Smooth muscle cell (in vitro differentiated cells): ENCODE data around the gene NAT10. TPM values are rescaled to one million over a fixed set of nuclear protein-coding genes. Genes with fewer than 3 reads are reported as not detected.

Source experiments
- DNase-seq: peaks from one replicate; lab custom pipeline; 2025; ENCODE audit not compliant: unreplicated experiment; lab: John Stamatoyannopoulos, UW
- H2AFZ ChIP-seq: fragments of 200-600 bp; sonication (generic); 2 replicates; pipeline ENCODE4 v1.6.0; 2016; ENCODE audit warnings: antibody characterized with exemption, low read depth, mild to moderate bottlenecking
- H3F3A ChIP-seq: fragments of 200-600 bp; sonication (generic); 2 replicates; pipeline ENCODE4 v1.6.0; 2017; ENCODE audit warnings: antibody characterized with exemption, low read depth
- H3K27ac ChIP-seq: fragments of 200-600 bp; sonication (generic); 2 replicates; pipeline ENCODE4 v1.5.1; 2016; ENCODE audit warnings: low read depth, mild to moderate bottlenecking
- H3K27me3 ChIP-seq: fragments of 200-600 bp; sonication (generic); 2 replicates; pipeline ENCODE4 v1.6.1; 2016; ENCODE audit warnings: low read depth, mild to moderate bottlenecking
- H3K36me3 ChIP-seq: fragments of 200-600 bp; sonication (generic); 2 replicates; pipeline ENCODE4 v1.5.1; 2016; ENCODE audit warnings: low read depth
- H3K4me1 ChIP-seq: fragments of 200-600 bp; sonication (generic); 2 replicates; pipeline ENCODE4 v1.5.1; 2016; ENCODE audit warnings: low read depth
- H3K4me2 ChIP-seq: fragments of 200-600 bp; sonication (generic); 2 replicates; pipeline ENCODE4 v1.6.0; 2016; ENCODE audit warnings: mild to moderate bottlenecking
- H3K4me3 ChIP-seq: fragments of 200-600 bp; sonication (generic); 2 replicates; pipeline ENCODE4 v1.5.1; 2016; ENCODE audit warnings: mild to moderate bottlenecking
- H3K79me2 ChIP-seq: fragments of 200-600 bp; sonication (generic); 2 replicates; pipeline ENCODE4 v1.6.0; 2016; ENCODE audit warnings: low read depth, mild to moderate bottlenecking
- H3K9ac ChIP-seq: fragments of 200-600 bp; sonication (generic); 2 replicates; pipeline ENCODE4 v1.6.0; 2016; ENCODE audit warnings: low read depth
- H3K9me3 ChIP-seq: fragments of 200-600 bp; sonication (generic); replicated peaks from 2 replicates; pipeline ENCODE4 v1.5.1; 2016; ENCODE audit warnings: low read depth
- H4K20me1 ChIP-seq: fragments of 200-600 bp; sonication (generic); 2 replicates; pipeline ENCODE4 v1.6.0; 2016; ENCODE audit warnings: low read depth
- WGBS: methylation state at CpG from one replicate; pipeline ENCODE4 v1.1.7; 2016; ENCODE audit warnings: low lambda C conversion rate; 5-methylcytosine and 5-hydroxymethylcytosine counted together
- polyA plus RNA-seq: library from polyadenylated mRNA; unstranded; fragments of >200 nt; fragmentation: Nextera tagmentation; extraction: Ambion mirVana; gene quantifications from 2 replicates; pipeline ENCODE4 v1.2.1, GENCODE V29; 2016
- total RNA-seq: library from RNA; depleted of rRNA; stranded (reverse); fragments of >200 nt; gene quantifications from 2 replicates; pipeline ENCODE4 v1.2.3, GENCODE V29; 2014
- TF ChIP-seq, protein P1 (sequence below): fragments of 200-600 bp; sonication (generic); IDR thresholded peaks from 2 replicates; pipeline ENCODE4 v1.5.1; 2017; ENCODE audit warnings: borderline replicate concordance, mild to moderate bottlenecking, antibody characterized with exemption; ENCODE audit not compliant: insufficient read depth, poor library complexity, severe bottlenecking

The NAT10 gene
- total and polyA plus RNA-seq, 2 experiments from 2014 or later, result 16.4 to 20.9 TPM

- Histone ChIP-seq H3K27me3 (no peaks in the 10 kb centered on the region), H3K9ac (no peak overlapping the region), H3K36me3 (no peaks in the 10 kb centered on the region), H3K4me3 (no peak overlapping the region), H3K4me2 (no peak overlapping the region), H3K27ac (no peak overlapping the region), H2AFZ (no peak overlapping the region), H3K9me3 (no peaks in the 10 kb centered on the region), H4K20me1 (no peaks in the 10 kb centered on the region), H3F3A (no peaks in the 10 kb centered on the region), H3K79me2 (no peaks in the 10 kb centered on the region), H3K4me1 (no peaks in the 10 kb centered on the region)
- 96% methylated on average over 16 of the region's 16 CpGs for WGBS
- TF ChIP-seq, protein P1, sequence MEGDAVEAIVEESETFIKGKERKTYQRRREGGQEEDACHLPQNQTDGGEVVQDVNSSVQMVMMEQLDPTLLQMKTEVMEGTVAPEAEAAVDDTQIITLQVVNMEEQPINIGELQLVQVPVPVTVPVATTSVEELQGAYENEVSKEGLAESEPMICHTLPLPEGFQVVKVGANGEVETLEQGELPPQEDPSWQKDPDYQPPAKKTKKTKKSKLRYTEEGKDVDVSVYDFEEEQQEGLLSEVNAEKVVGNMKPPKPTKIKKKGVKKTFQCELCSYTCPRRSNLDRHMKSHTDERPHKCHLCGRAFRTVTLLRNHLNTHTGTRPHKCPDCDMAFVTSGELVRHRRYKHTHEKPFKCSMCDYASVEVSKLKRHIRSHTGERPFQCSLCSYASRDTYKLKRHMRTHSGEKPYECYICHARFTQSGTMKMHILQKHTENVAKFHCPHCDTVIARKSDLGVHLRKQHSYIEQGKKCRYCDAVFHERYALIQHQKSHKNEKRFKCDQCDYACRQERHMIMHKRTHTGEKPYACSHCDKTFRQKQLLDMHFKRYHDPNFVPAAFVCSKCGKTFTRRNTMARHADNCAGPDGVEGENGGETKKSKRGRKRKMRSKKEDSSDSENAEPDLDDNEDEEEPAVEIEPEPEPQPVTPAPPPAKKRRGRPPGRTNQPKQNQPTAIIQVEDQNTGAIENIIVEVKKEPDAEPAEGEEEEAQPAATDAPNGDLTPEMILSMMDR, result no peak
- no peak for DNase-seq
Observed at GRCh38 chr11:34166806-34167740, 61.6 kb downstream of the NAT10 start.

GRCh38 chr11:34167961-34168360 is 62.5 kb downstream of the NAT10 start:
- H3K9me3 ChIP-seq, result no peaks in the 10 kb centered on the region
- no peak overlapping the region for H3K9ac ChIP-seq
- WGBS, result 96% methylated on average over 9 of the region's 9 CpGs
- H3K4me1 ChIP-seq, result no peaks in the 10 kb centered on the region
- TF ChIP-seq, protein P1, result no peak
- peaks cover 2% of the 10 kb centered on the region for H4K20me1 ChIP-seq
- no peak overlapping the region for H3K4me3 ChIP-seq
- no peak overlapping the region for H2AFZ ChIP-seq
- no peak overlapping the region for H3K4me2 ChIP-seq
- H3K79me2 ChIP-seq, result no peaks in the 10 kb centered on the region
- no peaks in the 10 kb centered on the region for H3K27me3 ChIP-seq
- no peak overlapping the region for H3K27ac ChIP-seq
- DNase-seq, result no peak
- no peaks in the 10 kb centered on the region for H3F3A ChIP-seq
- H3K36me3 ChIP-seq, result no peaks in the 10 kb centered on the region

DNA sequence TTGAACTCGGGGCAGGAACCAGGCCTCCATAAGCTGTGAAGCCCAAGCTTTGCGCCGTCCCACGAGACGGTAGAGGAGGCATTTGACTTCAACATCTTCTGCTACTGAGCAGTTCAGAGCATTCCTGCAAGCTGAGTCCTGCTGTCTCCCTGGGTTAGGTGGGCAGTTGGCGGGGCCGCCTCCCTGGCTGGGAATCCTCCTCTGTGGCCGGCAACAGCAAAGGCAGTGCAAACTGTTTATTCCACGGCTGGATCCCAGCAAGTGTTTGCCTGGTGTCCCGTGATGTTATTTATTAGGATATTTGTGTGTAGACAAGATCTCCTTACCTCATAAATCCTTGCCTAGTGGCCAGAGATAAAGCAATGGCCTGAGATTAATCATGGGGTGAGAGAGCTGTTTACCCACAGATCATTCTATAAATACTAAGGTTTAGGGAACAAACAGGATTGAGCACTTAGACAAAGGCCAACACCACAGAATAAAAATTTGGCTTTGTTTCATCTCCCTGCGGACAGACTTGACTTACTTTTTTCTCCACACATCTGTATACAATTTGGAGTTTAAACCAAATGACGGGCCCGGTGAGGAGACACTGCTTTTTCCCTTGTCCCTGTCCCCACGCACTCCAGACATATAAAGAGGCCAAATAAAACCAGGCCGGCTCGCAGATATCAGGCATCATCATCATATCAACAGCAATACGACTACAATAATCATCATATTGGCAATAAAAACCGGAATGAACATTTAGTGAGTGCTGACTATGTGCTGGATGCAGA is 63.4 kb downstream of the NAT10 start:
- no peaks in the 10 kb centered on the region for H3K9me3 ChIP-seq
- TF ChIP-seq, protein P1, result no peak
- no peaks in the 10 kb centered on the region for H3F3A ChIP-seq
- no peaks in the 10 kb centered on the region for H3K79me2 ChIP-seq
- 50% methylated on average over 18 of the region's 18 CpGs for WGBS
- no peak overlapping the region for H2AFZ ChIP-seq
- peaks cover 7% of the 10 kb centered on the region for H4K20me1 ChIP-seq
- no peak overlapping the region for H3K9ac ChIP-seq
- peak overlapping the region; percentile 29 for H3K4me2 ChIP-seq
- H3K4me1 ChIP-seq, result no peaks in the 10 kb centered on the region
- H3K27ac ChIP-seq, result peak overlapping the region; percentile 27
- no peak overlapping the region for H3K4me3 ChIP-seq
- H3K27me3 ChIP-seq, result no peaks in the 10 kb centered on the region
- no peaks in the 10 kb centered on the region for H3K36me3 ChIP-seq
- DNase-seq, result no peak
